Mucosa of gallbladder (tissue), 1 donor: ENCODE data around the gene RTN4RL1. TPM values are rescaled to one million over a fixed set of nuclear protein-coding genes. Genes with fewer than 3 reads are reported as not detected.
A peak's percentile ranks its signal among the peaks of the same experiment; 100 is the strongest.

ENCODE experiments used
- DNase-seq: peaks from one replicate; pipeline ENCODE4 v3.0.0-alpha.2; 2020; ENCODE audit warnings: low spot score
- total RNA-seq: library from RNA; stranded (reverse); gene quantifications from one replicate; pipeline ENCODE4 v1.2.1, GENCODE V29; 2021
- donor health status: DM: no; HTN: no; CAD: no.

Gene RTN4RL1
- total RNA-seq, 1 donor from 2014 or later, result 9.3 TPM

DNA sequence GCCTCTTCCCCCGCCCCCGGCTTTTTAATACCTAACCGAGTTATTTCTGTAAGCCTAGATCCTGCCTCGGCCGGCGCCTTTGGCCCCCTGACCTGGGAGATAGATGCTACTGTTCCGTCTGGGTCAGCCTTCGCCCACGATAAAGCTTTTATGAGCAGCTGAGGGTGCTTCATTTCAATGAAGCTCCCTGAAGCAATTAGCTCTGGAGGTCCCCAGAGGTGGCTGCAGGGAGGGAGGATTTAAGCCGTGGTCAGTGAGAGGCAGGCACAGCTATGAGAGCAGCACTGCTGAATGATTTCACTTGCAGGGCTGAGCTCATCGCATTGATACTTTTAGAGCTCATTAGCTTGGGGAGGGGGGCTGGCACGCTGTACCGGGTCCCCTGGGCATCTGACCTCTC, 105.9 kb downstream of the RTN4RL1 start:
- no peak for DNase-seq

DNA sequence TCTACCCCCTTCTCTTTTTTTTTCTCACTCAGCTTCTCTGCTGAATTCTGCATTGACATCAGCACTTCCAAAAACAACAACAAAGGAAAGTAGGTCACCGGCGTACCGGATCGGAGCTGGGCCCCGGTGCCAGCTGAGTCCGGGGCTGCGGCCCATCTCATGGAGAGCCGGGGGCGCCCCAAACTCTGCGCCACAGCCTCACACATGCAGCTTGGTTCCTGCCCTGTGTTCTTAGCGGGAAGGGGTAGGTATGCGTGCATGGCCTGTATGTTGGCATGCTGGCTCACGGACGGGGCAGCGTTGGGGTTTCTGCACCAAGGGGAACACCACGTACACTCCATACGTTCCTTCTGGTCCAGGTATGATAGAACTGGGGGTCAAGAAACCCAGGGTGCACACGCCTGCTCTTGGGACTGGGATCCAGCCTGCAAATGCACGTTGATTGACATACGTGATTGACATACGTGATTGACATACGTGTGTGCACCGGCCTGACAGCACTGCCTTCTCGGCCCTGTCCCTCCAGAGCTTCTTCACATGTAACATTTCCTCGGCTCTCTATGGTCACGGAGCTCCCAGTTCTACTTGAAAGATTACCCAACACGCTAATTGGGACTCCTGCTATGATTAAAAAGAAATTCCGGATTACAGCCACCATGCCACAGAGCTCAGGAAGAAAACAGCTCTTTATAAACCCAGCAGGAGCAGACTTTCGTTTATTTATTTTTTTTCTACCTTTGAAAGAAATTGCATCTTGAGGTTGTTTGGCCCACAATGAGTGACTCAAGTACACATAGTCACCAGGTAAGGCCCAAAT, 106.6 kb downstream of the RTN4RL1 start:
- no peak for DNase-seq

DNA sequence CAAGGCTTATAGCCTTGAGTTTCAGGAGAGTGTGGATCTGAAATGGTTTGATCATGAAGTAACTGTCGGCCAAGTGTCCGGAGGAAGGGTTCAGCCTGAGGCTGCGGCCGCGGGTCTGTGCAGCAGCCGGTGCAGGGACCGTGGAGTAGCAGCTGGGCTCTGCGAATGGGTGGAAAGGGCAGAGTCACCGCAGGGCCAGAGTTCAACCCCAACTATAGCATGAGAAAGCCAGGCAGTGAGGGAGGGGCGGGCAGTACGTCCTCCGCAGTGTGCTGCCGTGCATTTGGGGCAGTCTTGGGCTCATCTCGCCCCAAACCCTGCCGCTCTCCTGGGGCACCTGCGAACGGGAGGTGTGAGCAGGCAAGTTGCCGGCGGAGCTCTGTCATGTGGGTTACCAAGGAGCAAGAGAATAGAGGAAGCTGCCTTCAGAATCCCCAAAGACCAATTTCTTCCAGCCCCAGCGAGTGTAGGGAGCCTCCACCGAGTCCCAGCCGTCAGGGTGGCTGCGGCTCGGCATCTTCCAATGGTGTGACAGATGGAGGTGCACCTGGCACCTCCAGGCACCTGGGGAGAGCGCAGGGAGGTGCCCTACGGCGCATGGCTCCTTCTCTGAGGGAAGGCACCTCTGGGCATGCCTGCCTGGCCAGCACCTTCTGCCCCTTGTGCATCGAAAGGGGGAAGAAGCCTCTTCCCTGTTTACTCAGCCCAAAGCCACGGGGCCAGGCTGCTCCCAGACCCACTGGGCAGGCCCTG, 108.0 kb downstream of the RTN4RL1 start:
- DNase-seq, result no peak

DNA sequence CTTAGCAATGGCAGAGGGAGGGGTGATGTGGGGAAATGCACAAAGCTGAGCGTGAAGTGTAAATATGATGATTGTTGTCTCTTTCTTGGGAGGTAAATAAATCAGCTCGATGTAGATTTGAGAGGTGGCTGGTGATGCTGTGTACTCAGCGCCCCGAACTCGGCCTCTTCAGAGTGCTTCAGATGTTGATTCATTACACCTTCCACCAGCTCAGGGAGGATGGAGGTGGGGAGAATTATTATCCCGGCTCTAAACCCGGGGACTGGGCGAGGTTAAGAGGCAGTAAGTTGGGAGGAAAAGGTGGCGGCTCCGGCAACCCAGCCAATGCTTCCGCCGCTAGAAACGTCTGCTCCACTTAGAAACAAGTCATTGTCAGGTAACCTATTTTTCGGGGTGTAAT, 108.8 kb downstream of the RTN4RL1 start:
- no peak for DNase-seq

DNA sequence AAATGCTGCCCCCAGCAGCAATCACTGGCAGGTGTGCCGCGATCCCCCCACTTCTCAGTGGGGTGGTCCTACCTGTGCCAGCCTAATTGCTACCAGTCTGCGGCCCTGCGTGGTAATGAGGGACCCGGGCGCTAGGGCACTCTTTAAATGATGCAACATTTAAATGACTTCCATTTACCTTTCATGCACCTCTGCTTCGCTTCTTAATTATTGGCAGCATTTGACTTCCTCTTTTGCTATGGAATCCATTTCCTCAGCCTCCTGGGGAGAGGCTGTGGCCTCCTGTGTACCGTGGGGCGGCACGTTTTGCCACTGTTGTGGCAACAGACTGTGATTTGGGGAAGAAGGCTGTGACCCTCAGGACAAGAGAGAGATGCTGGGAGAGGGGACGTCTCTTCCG, 109.2 kb downstream of the RTN4RL1 start:
- no peak for DNase-seq

DNA sequence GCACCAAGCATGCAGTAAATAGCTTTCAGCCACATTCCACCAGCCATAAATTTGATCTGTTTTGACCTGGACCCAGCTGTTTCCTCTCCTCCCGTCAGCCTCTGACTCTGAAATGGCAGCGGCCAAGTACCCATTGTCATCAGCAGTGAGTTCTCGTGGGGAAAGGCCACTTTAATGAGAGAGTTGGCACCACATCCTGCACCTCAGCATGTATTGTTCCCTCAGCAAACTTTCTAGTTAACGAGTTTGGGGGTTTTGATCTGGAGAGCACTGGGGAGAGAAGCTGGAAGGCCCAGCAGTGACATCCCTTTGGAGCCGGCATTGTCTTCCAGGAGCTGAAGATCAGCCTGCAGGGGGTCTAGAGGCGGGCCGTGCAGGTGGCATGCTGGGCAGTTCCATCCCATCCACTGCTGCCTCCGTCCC, 110.5 kb downstream of the RTN4RL1 start:
- DNase-seq, result no peak

DNA sequence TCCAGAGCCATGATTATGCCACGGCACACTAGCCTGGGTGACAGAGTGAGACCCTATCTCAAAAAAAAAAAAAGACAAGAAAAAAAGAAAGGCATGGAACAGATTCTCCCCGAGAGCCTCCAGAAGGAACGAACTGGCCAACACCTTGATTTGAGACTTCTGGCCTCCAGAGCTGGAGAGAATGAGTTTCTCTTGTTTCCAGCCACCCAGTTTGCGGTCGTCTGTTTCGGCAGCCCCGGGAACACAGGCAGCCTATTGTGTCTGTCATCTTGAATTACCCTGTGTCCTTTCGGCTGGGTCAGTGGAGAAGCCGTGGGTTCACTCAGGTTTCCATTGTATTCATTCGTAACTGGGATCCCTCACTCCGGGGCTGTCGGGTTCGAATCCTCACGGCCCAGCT, 111.4 kb downstream of the RTN4RL1 start:
- DNase-seq, result no peak

DNA sequence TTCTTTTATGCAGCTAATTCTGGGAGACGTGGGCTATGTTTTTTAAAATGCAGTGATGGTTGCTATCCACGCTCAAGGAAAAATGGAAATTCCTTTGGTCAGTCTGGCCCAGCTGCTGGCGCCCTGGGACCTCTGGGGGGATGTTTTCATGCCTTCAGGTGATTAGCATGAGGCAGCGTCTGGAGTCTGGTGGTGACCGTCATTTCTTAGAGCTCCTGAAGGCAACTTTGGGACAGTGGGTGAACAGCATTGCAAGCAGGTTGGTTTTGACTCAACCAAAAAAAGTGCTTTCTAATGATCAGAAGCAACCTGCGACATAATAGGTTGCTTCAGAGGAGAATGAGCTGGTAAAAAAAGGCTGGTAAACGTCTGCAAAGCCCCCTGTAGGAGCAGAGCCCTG, 113.0 kb downstream of the RTN4RL1 start:
- no peak for DNase-seq

DNA sequence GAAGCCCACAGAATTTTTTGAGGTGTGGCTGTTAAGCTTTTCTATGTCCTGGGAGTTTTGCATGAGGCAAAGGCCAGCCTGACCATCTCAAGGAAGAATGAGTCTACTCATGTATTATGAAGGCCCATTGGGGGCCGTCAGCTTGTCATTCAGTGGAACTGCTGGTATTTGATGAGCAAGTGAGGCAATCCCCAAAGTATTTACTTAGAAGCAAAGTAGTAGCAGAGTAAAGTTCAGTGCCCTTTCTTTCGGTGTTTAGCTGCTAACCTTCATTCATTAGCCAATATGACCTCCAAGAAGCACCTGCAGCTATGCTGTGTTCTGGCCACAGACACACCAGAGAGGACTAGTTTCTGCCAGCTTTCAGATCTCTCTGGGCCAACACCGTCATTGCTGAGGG, 115.1 kb downstream of the RTN4RL1 start:
- DNase-seq, result no peak

DNA sequence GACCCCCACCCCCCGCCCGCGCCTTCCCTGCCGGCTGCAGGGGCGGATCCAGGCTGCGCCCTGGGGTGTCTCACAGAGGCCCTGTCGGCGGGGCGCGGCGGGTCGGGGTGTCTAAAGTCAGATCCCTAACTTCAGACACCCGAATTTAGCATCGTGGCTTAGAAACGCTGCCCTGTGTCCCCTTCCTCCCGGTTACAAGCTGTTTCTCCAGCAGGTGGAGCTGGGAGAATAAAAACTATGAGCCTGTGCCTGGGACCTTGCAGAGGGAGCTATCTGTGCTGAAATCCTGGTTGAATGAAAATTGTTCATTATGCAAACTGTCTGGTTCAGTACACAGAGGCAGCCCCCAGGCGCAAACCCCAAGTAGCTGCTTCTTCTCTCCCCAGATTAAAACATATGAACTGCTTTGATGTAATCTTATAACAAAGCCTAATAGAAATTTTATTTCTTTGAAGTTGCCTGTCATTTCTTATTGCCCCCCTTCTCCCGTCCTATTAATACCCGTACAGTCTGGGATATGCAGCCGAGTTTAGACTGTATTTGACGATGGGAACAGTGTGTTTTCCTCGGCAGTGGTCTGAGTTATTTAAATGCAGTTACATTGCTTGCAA, 116.3 kb downstream of the RTN4RL1 start:
- peak; percentile 71 for DNase-seq

DNA sequence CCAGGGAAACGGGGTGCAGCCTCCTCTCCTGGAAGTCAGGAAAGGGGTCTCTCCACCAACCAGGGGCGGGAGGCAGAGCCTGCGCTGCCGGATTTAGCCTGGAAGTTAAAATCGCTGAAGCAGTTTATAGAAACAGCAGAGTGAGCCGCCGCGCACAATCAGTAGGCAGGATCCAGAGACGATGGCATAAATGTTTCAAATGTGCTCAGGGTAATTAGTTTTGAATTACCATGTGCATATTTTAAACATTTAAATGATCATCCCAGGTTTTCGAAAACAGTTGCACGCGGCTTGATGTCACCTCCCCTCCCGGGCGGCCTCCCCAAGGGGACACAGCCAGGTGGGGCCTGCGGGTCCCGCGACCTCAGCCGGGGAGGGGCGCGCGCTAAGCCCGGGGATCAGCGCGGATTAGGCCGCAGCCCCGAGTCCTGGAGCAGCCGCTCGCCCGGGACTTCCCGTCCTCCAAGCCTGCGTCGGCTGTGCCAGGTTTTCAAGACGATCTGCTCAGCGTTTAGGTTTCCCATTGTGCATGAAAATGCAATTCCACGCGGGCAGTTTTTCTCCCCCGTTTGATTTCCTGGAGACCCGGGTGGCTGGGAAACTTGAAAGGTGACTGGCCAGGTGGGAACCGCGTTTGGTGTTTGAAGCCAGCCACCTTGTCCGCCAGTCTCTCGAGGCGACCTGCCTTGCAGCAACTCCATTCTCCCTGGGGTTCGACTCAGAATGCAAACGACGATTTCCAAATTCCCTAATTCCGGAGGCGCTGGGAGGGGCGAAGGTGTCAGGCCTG, 117.0 kb downstream of the RTN4RL1 start:
- DNase-seq, result no peak

DNA sequence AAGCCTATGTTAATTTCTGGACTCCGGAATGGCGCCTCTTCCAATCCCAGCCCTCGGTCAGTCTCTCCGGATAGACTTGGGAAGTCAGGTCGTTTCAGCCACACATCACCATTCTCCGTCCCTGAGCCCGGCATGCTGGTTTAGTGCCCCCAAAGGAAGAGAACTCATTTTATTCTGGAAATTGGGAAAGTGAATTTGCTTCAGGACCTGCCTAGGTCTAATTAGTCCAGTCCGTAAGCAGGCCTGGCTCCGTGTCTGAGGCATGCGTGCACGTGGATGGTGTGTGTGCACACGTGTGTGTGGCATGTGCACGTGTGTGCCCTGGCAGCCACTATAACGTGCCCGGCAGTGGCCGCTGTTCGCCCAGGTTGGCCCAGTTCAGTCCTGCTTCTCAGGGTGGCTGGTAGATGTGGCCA, 117.9 kb downstream of the RTN4RL1 start:
- DNase-seq, result no peak

DNA sequence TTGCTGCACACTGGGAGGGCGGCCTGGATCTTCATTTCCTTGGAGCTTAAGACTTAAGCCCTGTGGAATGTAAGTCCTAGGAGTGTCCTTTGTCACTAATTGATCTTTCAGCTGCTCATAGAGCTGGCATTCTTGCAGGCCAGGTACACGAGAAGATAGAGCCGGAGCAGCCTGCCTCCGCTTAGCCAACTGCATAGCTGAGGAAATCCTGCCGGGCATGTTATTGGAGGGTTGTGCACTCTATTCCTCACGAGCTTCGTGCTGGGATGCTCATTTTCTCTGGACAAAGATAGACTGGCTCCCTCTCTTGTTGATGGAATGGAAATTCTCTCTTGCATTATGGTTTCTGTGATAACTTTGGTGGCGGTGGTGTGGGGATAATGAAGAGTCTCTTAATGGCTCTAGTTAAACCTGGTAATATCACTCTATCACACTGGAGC, 118.5 kb downstream of the RTN4RL1 start:
- DNase-seq, result peak; percentile 58

DNA sequence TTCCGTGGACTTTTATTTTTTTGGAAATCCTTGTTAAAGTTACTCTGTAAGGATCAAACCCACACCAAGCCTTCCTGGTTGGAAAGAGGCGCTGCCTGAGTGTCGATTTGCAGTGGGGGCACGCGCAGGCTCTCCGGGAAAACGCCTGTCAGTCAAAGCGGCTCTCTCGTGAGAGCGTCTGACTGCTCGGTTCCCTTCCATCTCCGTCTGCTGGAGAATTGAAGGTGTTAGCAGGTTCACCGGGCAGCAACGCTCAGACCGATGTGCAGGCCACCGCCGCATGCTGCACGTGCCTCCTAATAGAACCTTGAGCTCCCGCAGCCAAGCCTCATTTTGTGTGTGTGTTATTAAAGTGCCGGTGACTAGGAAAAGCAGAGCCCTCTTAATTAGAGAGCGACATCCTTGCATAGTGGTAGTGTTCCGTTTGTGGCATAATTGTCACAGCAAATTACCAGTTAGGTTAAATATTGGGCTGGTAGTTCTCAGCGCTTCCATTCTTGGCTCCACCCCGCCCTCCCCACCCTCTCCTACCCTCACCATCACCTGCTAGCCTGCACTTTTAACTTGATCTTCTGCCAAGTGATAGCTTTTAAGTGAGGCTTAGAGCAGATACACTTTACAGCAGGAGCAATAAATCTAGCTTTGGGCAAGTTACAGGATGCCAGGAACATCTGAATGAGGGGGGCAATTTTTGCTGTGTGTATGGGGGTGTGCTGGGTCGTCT, 119.8 kb downstream of the RTN4RL1 start:
- no peak for DNase-seq

DNA sequence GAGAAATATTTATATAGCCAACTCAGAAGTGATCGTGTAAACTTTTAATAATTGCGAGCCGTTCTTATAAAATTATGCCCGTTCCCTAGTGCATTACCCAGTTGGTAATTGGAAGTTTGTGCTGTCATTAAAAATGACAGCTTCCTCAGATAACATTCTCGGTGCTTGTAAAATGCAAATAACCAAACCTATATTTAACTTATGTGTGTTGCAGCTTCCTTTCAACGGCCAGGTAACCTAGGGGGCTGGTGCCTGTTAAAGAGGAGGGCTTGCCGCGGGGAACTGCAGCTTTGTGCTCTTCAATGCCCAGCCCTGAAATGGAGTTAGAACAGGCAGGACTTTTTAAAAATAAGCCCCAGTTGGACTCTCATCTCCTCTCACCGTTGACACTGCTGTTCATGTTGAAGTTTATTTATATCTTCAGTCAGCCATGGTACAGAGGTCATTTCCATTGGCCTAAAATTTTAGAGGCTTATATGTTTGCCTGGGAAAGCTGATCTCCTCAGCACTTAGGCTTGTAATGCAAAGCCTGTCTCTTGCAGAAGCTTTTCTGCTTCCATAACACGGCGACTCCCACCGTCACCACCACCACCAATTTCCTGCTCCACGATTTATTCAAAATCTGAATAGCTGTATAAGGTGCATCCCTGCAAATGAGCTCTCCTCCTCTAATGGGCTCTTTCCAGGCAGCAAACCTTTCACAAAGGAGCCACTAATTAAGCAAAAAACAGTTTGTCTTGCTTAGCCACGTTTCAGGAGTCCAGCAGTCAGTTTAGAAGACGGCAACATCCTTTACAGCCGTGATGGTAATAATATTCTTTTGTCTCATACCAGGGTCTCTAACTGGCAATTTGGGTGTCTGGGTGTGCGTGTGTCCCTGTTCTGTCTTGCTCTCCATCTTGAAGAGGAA, 120.6 kb downstream of the RTN4RL1 start:
- DNase-seq, result no peak

DNA sequence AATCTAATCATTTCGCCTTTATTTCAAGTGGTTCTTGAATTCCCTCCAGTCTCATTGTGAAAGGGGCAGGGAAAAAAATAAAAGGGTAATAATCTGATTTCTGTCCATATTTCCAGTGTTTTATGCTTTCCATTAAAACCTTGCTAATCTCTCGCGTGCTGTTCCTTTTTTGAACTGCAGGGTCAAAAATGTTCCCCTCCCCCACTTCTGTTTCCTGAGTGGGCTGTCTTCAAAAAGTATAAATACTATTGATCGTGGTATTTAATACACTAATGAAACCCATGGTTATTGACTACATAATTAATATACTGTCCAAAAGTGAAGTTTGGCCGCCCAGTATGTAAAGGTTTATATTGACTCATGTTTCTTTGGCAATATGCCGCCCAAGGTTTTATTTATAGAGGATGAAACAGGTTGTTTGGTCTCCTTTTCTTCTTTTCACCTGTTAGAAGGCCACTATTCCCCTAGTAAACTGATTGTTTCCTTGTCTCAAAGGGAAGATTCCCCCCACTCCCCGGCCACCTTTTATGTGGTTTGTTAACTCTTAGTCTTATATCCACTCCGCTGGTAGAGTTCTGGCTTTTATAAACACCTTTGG, 125.6 kb downstream of the RTN4RL1 start:
- no peak for DNase-seq

DNA sequence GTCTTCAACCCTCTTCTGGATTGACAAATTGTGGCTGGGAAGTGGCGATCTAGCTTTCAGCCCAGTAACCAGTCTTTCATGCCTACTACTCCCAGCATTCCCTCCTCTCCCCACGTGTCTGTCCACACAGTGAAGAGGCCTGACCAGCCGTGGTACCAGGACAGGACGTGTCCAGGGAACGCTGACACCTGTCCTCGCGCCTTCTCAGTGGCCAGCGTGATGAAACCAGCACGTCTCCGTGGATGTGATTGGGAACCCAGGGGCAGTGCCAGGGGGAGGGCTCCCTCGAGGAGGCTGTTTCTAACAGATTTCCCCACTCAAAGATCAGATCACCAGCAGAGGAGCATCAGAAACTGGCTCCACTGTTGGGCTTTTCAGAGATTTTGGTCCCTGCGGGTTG, 126.3 kb downstream of the RTN4RL1 start:
- DNase-seq, result no peak

DNA sequence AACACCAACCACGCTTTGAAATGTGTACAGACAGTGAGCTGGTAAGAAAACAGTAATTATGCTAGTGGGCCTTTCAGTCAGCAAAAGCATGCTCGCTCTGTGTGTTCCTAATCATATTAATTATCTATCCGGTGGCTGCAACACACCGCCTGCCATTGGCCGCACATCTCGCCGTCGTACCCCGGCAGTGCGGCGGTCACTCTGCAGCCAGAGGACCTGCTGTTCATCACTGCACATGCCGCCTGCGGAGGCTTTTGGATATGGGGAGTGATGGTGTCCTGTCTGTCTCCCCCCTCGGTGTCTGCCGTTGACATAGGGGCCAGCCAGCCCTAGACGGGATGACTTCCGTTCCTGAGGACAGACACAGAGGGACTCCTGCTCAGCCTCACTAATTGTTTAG, 126.8 kb downstream of the RTN4RL1 start:
- DNase-seq, result no peak

DNA sequence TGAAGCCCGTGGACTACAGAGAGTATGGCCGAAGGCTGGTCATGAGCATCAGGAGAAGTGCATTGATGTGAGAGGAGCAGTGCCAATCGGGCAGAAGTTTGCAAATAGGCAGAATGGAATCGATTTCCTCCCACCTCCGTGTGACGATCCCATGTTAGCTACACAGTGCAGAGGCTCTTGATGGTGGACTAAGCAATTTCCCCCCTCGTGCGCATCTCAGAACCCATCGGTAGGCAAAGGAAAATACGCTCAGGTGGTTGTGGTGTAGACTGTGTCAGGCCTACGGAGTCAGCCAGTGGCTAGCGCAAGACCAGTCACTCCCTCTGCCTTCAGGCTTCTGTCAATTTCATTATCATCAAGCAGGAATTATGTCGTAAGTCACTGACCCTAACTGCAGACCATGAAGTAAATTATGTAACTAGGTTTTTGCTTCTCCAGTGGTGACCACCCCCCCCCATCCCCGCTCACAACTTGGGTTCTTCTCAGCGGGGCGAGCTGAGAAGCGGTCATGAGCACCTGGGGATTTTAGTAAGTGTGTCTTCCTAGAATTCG, 128.0 kb downstream of the RTN4RL1 start:
- DNase-seq, result no peak
